Calu3 (cell line): ENCODE data around the gene FAM186B. TPM values are rescaled to one million over a fixed set of nuclear protein-coding genes. Genes with fewer than 3 reads are reported as not detected.

ENCODE experiments used
- BruUV-seq: library from RNA; stranded (reverse); fragments of 400-500 nt; replicated peaks from 2 replicates; lab custom pipeline; 2021; lab: Mats Ljungman, UMichigan
- CTCF ChIA-PET: fragments of 300-600 bp; sonication (Branson Sonifier 250); formaldehyde crosslinking; loops from one replicate; lab custom pipeline; 2022; ENCODE audit warnings: antibody characterized with exemption; lab: Charles Lee
- DNase-seq: peaks from one replicate; pipeline ENCODE4 v3.0.0; 2022
- H3K27ac Mint-ChIP-seq: one replicate; pipeline ENCODE4 v1.8.0; 2022; ENCODE audit warnings: mixed read lengths; ENCODE audit not compliant: unreplicated experiment
- H3K27me3 Mint-ChIP-seq: one replicate; pipeline ENCODE4 v1.8.0; 2022; ENCODE audit warnings: mixed read lengths; ENCODE audit not compliant: unreplicated experiment
- H3K36me3 Mint-ChIP-seq: one replicate; pipeline ENCODE4 v1.8.0; 2022; ENCODE audit warnings: mild to moderate bottlenecking, moderate library complexity, mixed read lengths; ENCODE audit not compliant: insufficient read depth, unreplicated experiment
- H3K4me1 Mint-ChIP-seq: one replicate; pipeline ENCODE4 v1.8.0; 2022; ENCODE audit warnings: mild to moderate bottlenecking, low read depth, mixed read lengths; ENCODE audit not compliant: unreplicated experiment
- H3K4me3 Mint-ChIP-seq: one replicate; pipeline ENCODE4 v1.8.0; 2022; ENCODE audit warnings: mild to moderate bottlenecking, low read depth, moderate library complexity, mixed read lengths; ENCODE audit not compliant: unreplicated experiment
- H3K9me3 Mint-ChIP-seq: one replicate; pipeline ENCODE4 v1.8.0; 2022; ENCODE audit warnings: low read depth, mixed read lengths; ENCODE audit not compliant: unreplicated experiment
- intact Hi-C: fragments of 100-400 bp; cut with micrococcal nuclease; formaldehyde crosslinking; loops from one replicate; pipeline ENCODE4 v1.10.0; 2022; ENCODE audit not compliant: unreplicated experiment
- total RNA-seq: library from RNA; stranded (reverse); gene quantifications from 2 replicates; pipeline ENCODE4 v1.2.3, GENCODE V29; 2022
- TF ChIP-seq, protein P1 (sequence below): fragments of 200-600 bp; IDR thresholded peaks from one replicate; pipeline ENCODE4 v1.8.0; 2022; ENCODE audit warnings: antibody characterized with exemption; ENCODE audit not compliant: unreplicated experiment

The FAM186B gene
- total RNA-seq, 1 experiment from 2014 or later = 0.47 TPM

DNA sequence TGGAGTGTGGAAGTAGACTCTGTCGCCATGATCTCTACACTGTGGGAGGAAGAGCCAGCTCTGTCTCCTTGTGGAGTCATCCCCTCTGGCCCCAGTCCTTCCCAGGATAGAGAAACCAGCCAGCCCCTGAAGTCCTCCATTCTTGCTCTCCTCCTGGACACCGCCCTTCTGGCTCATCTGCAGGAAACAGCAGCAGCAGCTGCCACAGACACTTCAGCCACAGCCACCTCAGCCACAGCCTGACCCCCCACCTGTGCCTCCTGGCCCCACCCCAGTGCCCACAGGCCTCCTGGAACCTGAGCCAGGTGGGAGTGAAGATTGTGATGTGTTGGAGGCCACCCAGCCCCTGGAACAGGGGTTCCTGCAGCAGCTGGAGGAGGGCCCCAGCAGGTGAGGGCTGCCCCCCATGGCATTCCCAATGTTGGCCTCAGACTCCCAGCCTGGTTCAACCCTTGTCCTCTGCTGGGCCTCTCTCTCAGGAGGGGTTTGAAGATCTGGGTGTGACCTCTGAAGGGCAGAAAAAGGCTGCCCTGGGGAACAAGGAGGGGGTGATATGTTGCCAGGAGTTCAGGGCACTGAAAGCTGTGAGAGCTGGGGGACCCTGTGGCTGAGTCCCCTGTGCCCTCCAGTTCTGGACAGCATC is 28.4 kb upstream of the FAM186B start:
- peaks cover 5% of the 10 kb centered on the region for H3K36me3 Mint-ChIP-seq

DNA sequence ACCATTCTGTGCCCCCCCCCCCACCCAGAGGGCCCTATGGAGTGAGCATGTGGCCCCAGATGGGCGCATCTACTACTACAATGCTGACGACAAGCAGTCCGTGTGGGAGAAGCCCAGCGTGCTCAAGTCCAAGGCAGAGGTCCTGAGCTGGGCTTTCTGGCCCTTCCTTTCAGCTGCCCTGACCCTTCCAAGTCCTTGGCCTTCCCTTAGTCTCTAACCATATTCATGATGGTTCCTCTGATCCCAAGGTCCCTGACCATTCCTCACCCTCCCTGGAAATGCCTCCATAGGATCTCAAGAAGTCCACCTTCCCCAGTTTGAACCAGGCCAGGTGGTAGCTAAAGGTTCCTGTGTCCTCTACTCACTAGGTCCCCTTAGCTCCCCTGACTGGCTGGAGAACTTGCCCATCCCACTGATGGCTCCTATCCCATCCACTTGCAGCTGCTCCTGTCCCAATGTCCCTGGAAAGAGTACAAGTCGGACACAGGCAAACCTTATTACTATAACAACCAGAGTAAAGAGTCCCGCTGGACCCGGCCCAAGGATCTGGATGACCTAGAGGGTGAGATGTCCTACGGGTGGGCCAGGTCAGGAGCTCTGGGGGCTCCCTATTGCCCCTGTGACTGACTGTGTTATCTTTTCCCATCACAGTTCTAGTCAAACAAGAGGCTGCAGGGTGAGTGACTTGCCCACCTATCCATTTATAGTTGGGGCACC is 27.7 kb upstream of the FAM186B start:
- H3K9me3 Mint-ChIP-seq = no peaks in the 10 kb centered on the region
- intact Hi-C loops = no loop called here
- TF ChIP-seq, protein P1, sequence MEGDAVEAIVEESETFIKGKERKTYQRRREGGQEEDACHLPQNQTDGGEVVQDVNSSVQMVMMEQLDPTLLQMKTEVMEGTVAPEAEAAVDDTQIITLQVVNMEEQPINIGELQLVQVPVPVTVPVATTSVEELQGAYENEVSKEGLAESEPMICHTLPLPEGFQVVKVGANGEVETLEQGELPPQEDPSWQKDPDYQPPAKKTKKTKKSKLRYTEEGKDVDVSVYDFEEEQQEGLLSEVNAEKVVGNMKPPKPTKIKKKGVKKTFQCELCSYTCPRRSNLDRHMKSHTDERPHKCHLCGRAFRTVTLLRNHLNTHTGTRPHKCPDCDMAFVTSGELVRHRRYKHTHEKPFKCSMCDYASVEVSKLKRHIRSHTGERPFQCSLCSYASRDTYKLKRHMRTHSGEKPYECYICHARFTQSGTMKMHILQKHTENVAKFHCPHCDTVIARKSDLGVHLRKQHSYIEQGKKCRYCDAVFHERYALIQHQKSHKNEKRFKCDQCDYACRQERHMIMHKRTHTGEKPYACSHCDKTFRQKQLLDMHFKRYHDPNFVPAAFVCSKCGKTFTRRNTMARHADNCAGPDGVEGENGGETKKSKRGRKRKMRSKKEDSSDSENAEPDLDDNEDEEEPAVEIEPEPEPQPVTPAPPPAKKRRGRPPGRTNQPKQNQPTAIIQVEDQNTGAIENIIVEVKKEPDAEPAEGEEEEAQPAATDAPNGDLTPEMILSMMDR = no peak
- DNase-seq = no peak
- H3K27ac Mint-ChIP-seq = no peak overlapping the region
- no peaks in the 10 kb centered on the region for H3K27me3 Mint-ChIP-seq
- H3K36me3 Mint-ChIP-seq = peaks cover 5% of the 10 kb centered on the region
- H3K4me3 Mint-ChIP-seq = no peak overlapping the region
- CTCF ChIA-PET = interaction anchor here (0.7 kb wide), 1 partner anchor 187 kb away, joined by 3 read pairs; no protein-coding TSS in a partner anchor
- BruUV-seq = no TSS peak
- no peaks in the 10 kb centered on the region for H3K4me1 Mint-ChIP-seq

More for the DNA sequence above, 28.4 kb upstream of the FAM186B start:
- TF ChIP-seq, protein P1 = no peak
- intact Hi-C loops = no loop called here
- no TSS peak for BruUV-seq
- CTCF ChIA-PET = interaction anchor here (0.7 kb wide), 1 partner anchor 186 kb away, joined by 3 read pairs; no protein-coding TSS in a partner anchor
- Mint-ChIP-seq H3K9me3 (no peaks in the 10 kb centered on the region), H3K27ac (no peak overlapping the region), H3K4me1 (no peaks in the 10 kb centered on the region), H3K4me3 (no peak overlapping the region), H3K27me3 (no peaks in the 10 kb centered on the region)
- no peak for DNase-seq

GRCh38 chr12:49632401-49632800 is 27.0 kb upstream of the FAM186B start:
- BruUV-seq = no TSS peak
- CTCF ChIA-PET = no interaction called here

GRCh38 chr12:49631336-49631907 is 26.0 kb upstream of the FAM186B start:
- DNase-seq = no peak
- Mint-ChIP-seq H3K36me3 (peaks cover 5% of the 10 kb centered on the region), H3K27ac (no peak overlapping the region), H3K4me1 (no peaks in the 10 kb centered on the region), H3K4me3 (no peak overlapping the region), H3K9me3 (no peaks in the 10 kb centered on the region), H3K27me3 (no peaks in the 10 kb centered on the region)
- CTCF ChIA-PET = no interaction called here
- no TSS peak for BruUV-seq
- intact Hi-C loops = no loop called here
- TF ChIP-seq, protein P1 = no peak

More at GRCh38 chr12:49632401-49632800, 27.0 kb upstream of the FAM186B start:
- Mint-ChIP-seq H3K27me3 (no peaks in the 10 kb centered on the region), H3K36me3 (peaks cover 5% of the 10 kb centered on the region), H3K27ac (no peak overlapping the region), H3K9me3 (no peaks in the 10 kb centered on the region), H3K4me1 (no peaks in the 10 kb centered on the region), H3K4me3 (no peak overlapping the region)
- intact Hi-C loops = no loop called here
- no peak for DNase-seq
- TF ChIP-seq, protein P1 = no peak
